ENCODE results near the gene BOK. TPM values are rescaled to one million over a fixed set of nuclear protein-coding genes. Genes with fewer than 3 reads are reported as not detected.

The BOK gene
- total and polyA plus RNA-seq, 4 donors = 11.3 to 82.1 (median 44.0) TPM

DNA sequence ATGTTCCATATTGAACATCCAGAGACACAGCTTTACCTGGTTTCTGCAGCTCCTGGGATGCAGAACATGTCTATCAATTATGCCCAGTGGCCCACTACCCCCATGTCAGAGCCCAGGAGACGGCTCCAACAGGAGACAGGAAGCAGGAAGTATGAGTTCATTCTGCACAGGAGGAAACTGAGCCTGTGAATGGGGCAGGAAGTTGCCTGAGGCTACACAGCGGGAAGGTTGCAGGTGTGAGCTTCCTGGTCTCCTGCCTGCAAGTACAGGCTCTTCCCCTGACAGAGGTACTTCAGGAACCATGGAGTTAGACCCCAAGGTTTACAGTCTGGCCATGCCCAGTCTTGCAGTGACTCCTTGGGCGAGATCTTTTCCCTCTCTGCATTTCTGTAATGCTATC is 2.8 kb upstream of the BOK start:
- H3K36me3 ChIP-seq (ENCODE audit: control insufficient read depth in 4 of 4, insufficient read depth in 3 of 4, low read depth in 1 of 4, low read length in 3 of 4) = no peaks in the 10 kb centered on the region
- WGBS = 57% methylated on average over 3 of the region's 3 CpGs
- H3K9me3 ChIP-seq (ENCODE audit: control insufficient read depth in 4 of 4, low read length in 3 of 4) = no peaks in the 10 kb centered on the region

DNA sequence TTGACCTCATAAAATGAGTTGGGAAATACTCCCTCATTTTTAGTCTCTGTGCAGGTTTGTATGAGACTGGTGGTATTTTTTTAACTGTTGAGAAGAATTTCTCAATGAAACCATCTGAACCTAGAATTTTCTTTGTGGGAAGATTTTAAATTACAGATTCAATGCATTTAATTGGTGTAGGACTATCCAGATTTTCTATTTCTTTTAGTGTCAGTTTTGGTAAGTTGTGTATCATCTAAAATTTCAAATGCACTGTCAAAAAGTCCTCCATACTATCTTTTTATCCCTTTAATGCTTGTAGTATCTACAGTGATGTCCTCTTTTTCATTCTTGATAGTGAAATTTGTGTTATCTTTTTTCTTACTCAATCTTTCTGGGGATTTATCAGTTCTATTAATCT is 1.8 kb upstream of the BOK start:
- Histone ChIP-seq H3K36me3 (ENCODE audit: control insufficient read depth in 4 of 4, insufficient read depth in 3 of 4, low read depth in 1 of 4, low read length in 3 of 4) (no peaks in the 10 kb centered on the region), H3K27me3 (ENCODE audit: control insufficient read depth in 4 of 4, insufficient read depth in 4 of 4, low read length in 3 of 4) (no peaks in the 10 kb centered on the region), H3K9me3 (ENCODE audit: control insufficient read depth in 4 of 4, low read length in 3 of 4) (no peaks in the 10 kb centered on the region), H3K27ac (ENCODE audit: low read depth in 1 of 2, low read length in 2 of 2) (no peak overlapping the region), H3K4me3 (ENCODE audit: low read depth in 1 of 3, low read length in 3 of 3) (no peak overlapping the region), H3K9ac (ENCODE audit: low read depth in 1 of 2, low read length in 2 of 2) (no peak overlapping the region), H3K4me1 (ENCODE audit: control insufficient read depth in 4 of 4, insufficient read depth in 4 of 4, low read length in 3 of 4) (peaks cover 7 to 36% (median 27%) of the 10 kb centered on the region in 4 donors)
- TF ChIP-seq, protein P1, sequence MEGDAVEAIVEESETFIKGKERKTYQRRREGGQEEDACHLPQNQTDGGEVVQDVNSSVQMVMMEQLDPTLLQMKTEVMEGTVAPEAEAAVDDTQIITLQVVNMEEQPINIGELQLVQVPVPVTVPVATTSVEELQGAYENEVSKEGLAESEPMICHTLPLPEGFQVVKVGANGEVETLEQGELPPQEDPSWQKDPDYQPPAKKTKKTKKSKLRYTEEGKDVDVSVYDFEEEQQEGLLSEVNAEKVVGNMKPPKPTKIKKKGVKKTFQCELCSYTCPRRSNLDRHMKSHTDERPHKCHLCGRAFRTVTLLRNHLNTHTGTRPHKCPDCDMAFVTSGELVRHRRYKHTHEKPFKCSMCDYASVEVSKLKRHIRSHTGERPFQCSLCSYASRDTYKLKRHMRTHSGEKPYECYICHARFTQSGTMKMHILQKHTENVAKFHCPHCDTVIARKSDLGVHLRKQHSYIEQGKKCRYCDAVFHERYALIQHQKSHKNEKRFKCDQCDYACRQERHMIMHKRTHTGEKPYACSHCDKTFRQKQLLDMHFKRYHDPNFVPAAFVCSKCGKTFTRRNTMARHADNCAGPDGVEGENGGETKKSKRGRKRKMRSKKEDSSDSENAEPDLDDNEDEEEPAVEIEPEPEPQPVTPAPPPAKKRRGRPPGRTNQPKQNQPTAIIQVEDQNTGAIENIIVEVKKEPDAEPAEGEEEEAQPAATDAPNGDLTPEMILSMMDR (IDR thresholded peaks at IDR 0.05; ENCODE audit: low read depth, low read length, missing input control) = no peak
- TF ChIP-seq RAD21 (IDR thresholded peaks at IDR 0.05) = no peak
- TF ChIP-seq, protein P2, sequence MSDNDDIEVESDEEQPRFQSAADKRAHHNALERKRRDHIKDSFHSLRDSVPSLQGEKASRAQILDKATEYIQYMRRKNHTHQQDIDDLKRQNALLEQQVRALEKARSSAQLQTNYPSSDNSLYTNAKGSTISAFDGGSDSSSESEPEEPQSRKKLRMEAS (IDR thresholded peaks at IDR 0.05) = no peak
- DNase-seq (ENCODE audit: low spot score) = no peak

More for the DNA sequence above, 2.8 kb upstream of the BOK start:
- no peaks in the 10 kb centered on the region for H3K27me3 ChIP-seq (ENCODE audit: control insufficient read depth in 4 of 4, insufficient read depth in 4 of 4, low read length in 3 of 4)
- H3K27ac ChIP-seq (ENCODE audit: low read depth in 1 of 2, low read length in 2 of 2) = no peak overlapping the region
- no peak overlapping the region for H3K9ac ChIP-seq (ENCODE audit: low read depth in 1 of 2, low read length in 2 of 2)
- no peak overlapping the region for H3K4me3 ChIP-seq (ENCODE audit: low read depth in 1 of 3, low read length in 3 of 3)
- DNase-seq (ENCODE audit: low spot score) = no peak
- H3K4me1 ChIP-seq (ENCODE audit: control insufficient read depth in 4 of 4, insufficient read depth in 4 of 4, low read length in 3 of 4) = peaks cover 12 to 39% (median 33%) of the 10 kb centered on the region in 4 donors
- TF ChIP-seq EGR1 (IDR thresholded peaks at IDR 0.05; ENCODE audit: low read depth in 2 of 2) (no peak), SP1 (IDR thresholded peaks at IDR 0.05) (no peak), RAD21 (IDR thresholded peaks at IDR 0.05) (no peak), FOXA2 (IDR thresholded peaks at IDR 0.05) (no peak), HNF4G (IDR thresholded peaks at IDR 0.05) (no peak), GABPA (IDR thresholded peaks at IDR 0.05 in 1 of 2, conservative IDR thresholded peaks at IDR 0.05 in 1 of 2) (no peak), YY1 (IDR thresholded peaks at IDR 0.05) (no peak), FOXA1 (IDR thresholded peaks at IDR 0.05) (no peak), HNF4A (conservative IDR thresholded peaks at IDR 0.05) (no peak)
- TF ChIP-seq, protein P3, sequence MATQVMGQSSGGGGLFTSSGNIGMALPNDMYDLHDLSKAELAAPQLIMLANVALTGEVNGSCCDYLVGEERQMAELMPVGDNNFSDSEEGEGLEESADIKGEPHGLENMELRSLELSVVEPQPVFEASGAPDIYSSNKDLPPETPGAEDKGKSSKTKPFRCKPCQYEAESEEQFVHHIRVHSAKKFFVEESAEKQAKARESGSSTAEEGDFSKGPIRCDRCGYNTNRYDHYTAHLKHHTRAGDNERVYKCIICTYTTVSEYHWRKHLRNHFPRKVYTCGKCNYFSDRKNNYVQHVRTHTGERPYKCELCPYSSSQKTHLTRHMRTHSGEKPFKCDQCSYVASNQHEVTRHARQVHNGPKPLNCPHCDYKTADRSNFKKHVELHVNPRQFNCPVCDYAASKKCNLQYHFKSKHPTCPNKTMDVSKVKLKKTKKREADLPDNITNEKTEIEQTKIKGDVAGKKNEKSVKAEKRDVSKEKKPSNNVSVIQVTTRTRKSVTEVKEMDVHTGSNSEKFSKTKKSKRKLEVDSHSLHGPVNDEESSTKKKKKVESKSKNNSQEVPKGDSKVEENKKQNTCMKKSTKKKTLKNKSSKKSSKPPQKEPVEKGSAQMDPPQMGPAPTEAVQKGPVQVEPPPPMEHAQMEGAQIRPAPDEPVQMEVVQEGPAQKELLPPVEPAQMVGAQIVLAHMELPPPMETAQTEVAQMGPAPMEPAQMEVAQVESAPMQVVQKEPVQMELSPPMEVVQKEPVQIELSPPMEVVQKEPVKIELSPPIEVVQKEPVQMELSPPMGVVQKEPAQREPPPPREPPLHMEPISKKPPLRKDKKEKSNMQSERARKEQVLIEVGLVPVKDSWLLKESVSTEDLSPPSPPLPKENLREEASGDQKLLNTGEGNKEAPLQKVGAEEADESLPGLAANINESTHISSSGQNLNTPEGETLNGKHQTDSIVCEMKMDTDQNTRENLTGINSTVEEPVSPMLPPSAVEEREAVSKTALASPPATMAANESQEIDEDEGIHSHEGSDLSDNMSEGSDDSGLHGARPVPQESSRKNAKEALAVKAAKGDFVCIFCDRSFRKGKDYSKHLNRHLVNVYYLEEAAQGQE (IDR thresholded peaks at IDR 0.05) = no peak
- TF ChIP-seq, protein P4, sequence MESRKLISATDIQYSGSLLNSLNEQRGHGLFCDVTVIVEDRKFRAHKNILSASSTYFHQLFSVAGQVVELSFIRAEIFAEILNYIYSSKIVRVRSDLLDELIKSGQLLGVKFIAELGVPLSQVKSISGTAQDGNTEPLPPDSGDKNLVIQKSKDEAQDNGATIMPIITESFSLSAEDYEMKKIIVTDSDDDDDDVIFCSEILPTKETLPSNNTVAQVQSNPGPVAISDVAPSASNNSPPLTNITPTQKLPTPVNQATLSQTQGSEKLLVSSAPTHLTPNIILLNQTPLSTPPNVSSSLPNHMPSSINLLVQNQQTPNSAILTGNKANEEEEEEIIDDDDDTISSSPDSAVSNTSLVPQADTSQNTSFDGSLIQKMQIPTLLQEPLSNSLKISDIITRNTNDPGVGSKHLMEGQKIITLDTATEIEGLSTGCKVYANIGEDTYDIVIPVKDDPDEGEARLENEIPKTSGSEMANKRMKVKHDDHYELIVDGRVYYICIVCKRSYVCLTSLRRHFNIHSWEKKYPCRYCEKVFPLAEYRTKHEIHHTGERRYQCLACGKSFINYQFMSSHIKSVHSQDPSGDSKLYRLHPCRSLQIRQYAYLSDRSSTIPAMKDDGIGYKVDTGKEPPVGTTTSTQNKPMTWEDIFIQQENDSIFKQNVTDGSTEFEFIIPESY (IDR thresholded peaks at IDR 0.05) = no peak

All from liver (tissue), 9 donors.